ENCODE results near the gene HLA-DPA1.
"Not testable (repeated sequence)": the region's sequence is repeated elsewhere in the genome, so short reads cannot be mapped to it uniquely, and the experiment has no call there.

Gene HLA-DPA1

GRCh38 chr6:33104887-33105286 lies 31.4 kb upstream of the HLA-DPA1 start:
- no peaks in the 10 kb centered on the region for H3K36me3 Mint-ChIP-seq (ENCODE audit: low read depth)
- H3K27ac Mint-ChIP-seq, result peak overlapping the region; percentile 5
- no peak overlapping the region for H3K4me3 Mint-ChIP-seq
- no peaks in the 10 kb centered on the region for H3K4me1 Mint-ChIP-seq (ENCODE audit: low read depth)
- peaks cover 43% of the 10 kb centered on the region for H3K27me3 Mint-ChIP-seq
- peaks cover 22% of the 10 kb centered on the region for H3K9me3 Mint-ChIP-seq

GRCh38 chr6:33103776-33104175 lies 30.3 kb upstream of the HLA-DPA1 start:
- no peaks in the 10 kb centered on the region for H3K36me3 Mint-ChIP-seq (ENCODE audit: low read depth)
- no peak overlapping the region for H3K4me3 Mint-ChIP-seq
- H3K9me3 Mint-ChIP-seq, result peaks cover 30% of the 10 kb centered on the region
- peaks cover 38% of the 10 kb centered on the region for H3K27me3 Mint-ChIP-seq
- H3K27ac Mint-ChIP-seq, result no peak overlapping the region
- H3K4me1 Mint-ChIP-seq (ENCODE audit: low read depth), result no peaks in the 10 kb centered on the region

DNA sequence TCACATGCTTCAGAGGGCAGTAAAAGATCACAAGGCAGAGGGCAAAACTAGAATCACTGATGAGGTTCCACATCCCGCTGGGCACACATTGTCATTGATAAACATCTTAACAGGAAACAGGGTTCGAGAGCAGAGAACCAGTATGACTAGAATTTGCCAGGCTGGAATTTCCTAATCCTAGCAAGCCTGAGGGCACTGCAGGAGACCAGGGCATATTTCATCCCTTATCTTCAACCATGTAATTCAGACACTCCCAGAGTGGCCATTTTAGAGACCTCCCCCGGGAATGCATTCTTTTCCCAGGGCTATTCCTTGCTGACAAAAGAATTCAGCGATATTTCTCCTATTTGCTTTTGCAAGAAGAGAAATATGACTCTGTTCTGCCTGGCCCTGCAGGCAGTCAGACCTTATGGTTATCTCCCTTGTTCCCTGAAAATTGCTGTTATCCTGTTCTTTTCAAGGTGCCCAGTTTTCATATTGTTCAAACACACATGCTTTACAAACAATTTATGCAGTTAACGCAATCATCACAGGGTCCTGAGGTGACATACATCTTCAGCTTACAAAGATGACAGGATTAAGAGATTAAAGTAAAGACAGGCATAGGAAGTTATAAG lies 27.8 kb upstream of the HLA-DPA1 start:
- Mint-ChIP-seq H3K9me3 (peaks cover 34% of the 10 kb centered on the region), H3K27me3 (peaks cover 30% of the 10 kb centered on the region)
- H3K4me3 Mint-ChIP-seq; H3K36me3 Mint-ChIP-seq (ENCODE audit: low read depth); H3K4me1 Mint-ChIP-seq (ENCODE audit: low read depth); H3K27ac Mint-ChIP-seq: not testable (repeated sequence)

DNA sequence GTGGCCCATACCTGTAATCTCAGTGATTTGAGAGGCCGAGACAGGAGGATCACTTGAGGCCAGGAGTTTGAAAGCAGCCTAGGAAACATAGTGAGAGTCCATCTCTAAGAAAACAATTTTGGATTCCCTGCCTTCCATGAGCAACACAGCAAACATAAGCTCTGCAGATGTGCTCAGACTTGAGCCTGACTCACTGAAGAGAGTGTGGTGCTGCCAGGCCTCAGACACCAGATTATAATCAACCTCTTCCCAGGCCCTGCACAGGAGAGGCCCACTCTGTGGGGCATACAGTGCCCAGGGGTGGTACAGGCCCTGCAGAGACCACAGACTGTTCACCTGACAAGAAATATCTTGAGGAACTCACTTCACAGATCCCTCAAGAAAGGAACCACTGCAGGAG lies 22.2 kb upstream of the HLA-DPA1 start:
- Mint-ChIP-seq H3K36me3 (ENCODE audit: low read depth) (no peaks in the 10 kb centered on the region), H3K9me3 (peaks cover 20% of the 10 kb centered on the region), H3K4me3 (no peak overlapping the region), H3K4me1 (ENCODE audit: low read depth) (no peaks in the 10 kb centered on the region), H3K27me3 (peaks cover 25% of the 10 kb centered on the region), H3K27ac (no peak overlapping the region)

DNA sequence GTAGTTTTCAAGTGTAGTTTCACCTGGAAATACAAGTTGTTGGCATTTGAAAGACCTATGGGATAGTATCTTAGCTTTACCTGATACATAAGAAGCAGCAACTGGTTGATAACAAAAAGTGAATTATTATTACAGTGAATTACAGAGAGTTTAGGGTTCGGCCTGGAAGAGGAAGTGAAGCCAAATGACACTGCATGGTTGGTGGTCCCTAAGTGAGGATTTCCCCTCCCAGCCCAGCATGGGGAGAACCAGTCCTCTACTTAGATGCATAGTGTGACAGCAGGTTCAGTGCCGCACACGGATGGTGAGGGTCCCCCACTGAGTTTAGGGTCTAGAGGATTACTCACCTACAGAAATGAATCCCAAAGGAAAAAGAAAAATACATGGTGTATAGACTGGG lies 20.4 kb upstream of the HLA-DPA1 start:
- Mint-ChIP-seq H3K36me3 (ENCODE audit: low read depth) (no peaks in the 10 kb centered on the region), H3K4me3 (no peak overlapping the region), H3K4me1 (ENCODE audit: low read depth) (no peaks in the 10 kb centered on the region), H3K9me3 (peaks cover 4% of the 10 kb centered on the region), H3K27ac (no peak overlapping the region), H3K27me3 (peaks cover 21% of the 10 kb centered on the region)

- H3K4me1 Mint-ChIP-seq (ENCODE audit: low read depth), result no peaks in the 10 kb centered on the region
- H3K36me3 Mint-ChIP-seq (ENCODE audit: low read depth), result no peaks in the 10 kb centered on the region
- no peaks in the 10 kb centered on the region for H3K9me3 Mint-ChIP-seq
- no peak overlapping the region for H3K4me3 Mint-ChIP-seq
- H3K27me3 Mint-ChIP-seq, result peaks cover 10% of the 10 kb centered on the region
- no peak overlapping the region for H3K27ac Mint-ChIP-seq
Measured at GRCh38 chr6:33092385-33092784, 18.9 kb upstream of the HLA-DPA1 start.

DNA sequence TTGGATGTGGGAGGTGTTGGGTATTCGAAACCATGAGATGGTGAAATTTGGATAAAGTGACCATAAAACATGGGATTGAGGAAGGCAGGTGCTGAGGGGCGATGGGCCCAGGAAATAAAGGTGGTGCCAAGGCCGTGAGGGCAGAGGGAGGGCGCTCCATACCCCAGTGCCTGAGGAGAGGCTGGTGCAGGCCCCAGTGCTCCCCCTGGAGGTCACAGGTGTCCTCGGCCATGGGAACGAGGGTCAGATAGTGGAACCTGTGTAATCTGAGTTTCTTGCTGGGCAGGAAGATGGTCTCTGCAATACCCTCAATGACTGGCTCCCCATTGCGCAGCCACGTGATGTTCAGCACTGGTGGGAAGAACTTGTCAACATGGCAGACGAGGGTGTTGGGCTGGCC lies 18.5 kb upstream of the HLA-DPA1 start:
- Mint-ChIP-seq H3K27me3 (peaks cover 10% of the 10 kb centered on the region), H3K36me3 (ENCODE audit: low read depth) (no peaks in the 10 kb centered on the region), H3K4me1 (ENCODE audit: low read depth) (no peaks in the 10 kb centered on the region), H3K4me3 (no peak overlapping the region), H3K9me3 (no peaks in the 10 kb centered on the region), H3K27ac (no peak overlapping the region)

DNA sequence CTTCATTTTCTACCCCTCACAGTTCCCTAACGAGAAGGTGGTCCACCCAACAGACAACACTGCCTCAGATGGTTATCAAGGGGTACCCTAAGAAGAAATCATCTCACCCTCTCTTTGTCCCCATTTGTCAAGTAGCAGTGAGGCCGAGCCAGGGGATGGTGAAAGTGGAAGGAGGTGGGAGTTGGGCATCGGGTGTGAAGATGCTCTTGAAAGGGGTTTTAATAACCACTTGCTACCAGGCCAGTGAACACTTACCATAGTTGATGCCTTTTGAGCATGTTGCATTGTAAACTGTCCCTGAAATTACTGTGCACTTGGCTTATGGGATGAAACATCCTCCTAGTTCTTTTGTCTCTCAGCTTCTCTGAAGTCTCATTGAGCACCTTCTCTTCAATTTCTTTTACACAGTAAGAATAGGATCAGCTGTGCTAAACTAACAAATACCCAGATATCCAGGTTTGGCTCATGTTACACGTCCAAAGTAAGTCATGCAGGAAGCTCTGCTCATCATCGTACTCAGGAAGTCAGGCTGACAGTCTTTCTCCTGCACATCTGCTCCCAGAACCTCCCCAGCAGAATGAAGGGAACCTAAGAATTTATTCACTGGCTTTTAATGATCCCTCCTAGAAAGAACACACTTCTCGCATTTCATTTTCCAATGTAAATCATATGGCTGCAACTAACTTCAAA lies 15.6 kb upstream of the HLA-DPA1 start:
- Mint-ChIP-seq H3K27me3 (no peaks in the 10 kb centered on the region), H3K4me1 (ENCODE audit: low read depth) (no peaks in the 10 kb centered on the region), H3K36me3 (ENCODE audit: low read depth) (peaks cover 5% of the 10 kb centered on the region), H3K27ac (no peak overlapping the region), H3K4me3 (no peak overlapping the region), H3K9me3 (no peaks in the 10 kb centered on the region)

- H3K27me3 Mint-ChIP-seq, result no peaks in the 10 kb centered on the region
- no peaks in the 10 kb centered on the region for H3K4me1 Mint-ChIP-seq (ENCODE audit: low read depth)
- no peak overlapping the region for H3K27ac Mint-ChIP-seq
- H3K4me3 Mint-ChIP-seq, result no peak overlapping the region
- H3K9me3 Mint-ChIP-seq, result no peaks in the 10 kb centered on the region
- peaks cover 5% of the 10 kb centered on the region for H3K36me3 Mint-ChIP-seq (ENCODE audit: low read depth)
Measured at GRCh38 chr6:33088258-33088930, 14.9 kb upstream of the HLA-DPA1 start.

DNA sequence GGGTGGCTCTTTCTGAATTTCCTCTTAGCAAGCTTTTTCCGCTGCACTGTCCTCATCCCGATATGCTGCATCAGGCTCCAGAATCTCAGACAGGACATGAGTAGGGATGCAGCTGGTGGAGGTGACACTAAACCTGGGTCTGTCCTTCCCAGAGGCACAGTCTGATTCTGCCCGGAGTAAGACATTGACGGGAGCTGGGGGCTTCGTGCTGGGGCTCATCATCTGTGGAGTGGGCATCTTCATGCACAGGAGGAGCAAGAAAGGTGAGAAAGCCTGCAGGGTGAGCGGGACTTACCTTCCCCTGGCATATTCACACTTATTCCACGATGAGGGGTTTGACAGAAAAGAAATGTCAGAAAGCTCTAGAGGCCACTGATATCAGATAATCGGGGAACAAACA lies 12.2 kb upstream of the HLA-DPA1 start:
- Mint-ChIP-seq H3K9me3 (no peaks in the 10 kb centered on the region), H3K4me1 (ENCODE audit: low read depth) (peaks cover 8% of the 10 kb centered on the region), H3K27ac (no peak overlapping the region), H3K36me3 (ENCODE audit: low read depth) (peaks cover 5% of the 10 kb centered on the region), H3K27me3 (no peaks in the 10 kb centered on the region), H3K4me3 (no peak overlapping the region)

DNA sequence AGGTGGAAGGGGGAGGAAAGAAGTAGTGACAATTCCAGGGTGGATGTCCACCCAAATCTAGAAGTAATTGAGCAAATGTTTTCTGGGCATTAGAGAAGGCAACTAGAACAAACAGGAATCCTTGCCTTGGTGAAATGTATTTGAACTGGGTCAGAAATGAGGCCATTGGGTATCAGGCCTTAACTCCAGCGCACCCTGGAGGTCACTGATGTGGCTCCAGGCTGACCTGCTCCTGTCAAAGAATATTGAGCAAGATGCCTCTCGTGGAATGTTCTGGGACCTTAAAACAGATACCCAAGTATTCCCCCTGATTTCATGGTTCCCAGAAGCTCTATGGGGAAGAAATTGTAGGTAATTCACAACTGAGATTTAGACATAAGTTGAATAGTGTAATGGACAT lies 9.3 kb upstream of the HLA-DPA1 start:
- Mint-ChIP-seq H3K27ac (no peak overlapping the region), H3K4me3 (no peak overlapping the region)

DNA sequence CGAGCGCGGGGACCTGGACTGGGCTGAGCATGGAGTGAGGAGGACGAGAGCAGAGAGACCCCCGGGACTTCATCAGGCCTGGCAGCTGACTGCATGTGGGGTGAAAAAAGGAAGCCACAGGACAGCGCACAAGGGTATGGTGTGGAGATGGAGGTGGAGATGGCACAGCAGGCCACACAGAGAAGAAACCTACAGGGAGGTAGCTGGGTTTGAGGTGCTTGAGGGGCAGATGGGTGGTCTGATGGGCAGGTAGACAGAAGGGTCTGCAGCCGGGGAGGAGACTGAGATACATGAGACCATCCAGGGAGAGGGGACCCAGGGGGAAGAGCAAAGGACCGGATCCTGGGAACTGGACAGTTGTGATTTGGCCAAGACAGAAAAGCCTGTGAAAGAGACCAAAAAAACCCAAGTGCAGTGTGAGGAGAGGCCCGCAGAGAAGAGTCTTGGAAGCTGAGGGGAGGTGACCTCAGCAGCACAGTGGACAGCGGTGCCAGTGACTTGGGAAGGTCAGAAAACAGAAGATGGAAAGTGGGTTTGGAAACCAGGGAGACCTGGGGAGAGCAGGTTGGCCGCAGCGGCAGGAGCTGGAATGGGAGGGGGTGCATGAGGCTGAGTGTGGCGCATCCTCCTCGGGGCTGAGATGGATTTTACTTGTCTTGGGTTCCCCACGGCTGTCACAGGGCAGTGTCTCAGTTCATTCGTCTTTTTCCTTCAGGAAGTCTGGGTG lies 7.8 kb upstream of the HLA-DPA1 start:
- peak overlapping the region; percentile 50 for H3K4me3 Mint-ChIP-seq

More for the DNA sequence above, 9.3 kb upstream of the HLA-DPA1 start:
- no peaks in the 10 kb centered on the region for H3K9me3 Mint-ChIP-seq
- peaks cover 25% of the 10 kb centered on the region for H3K4me1 Mint-ChIP-seq (ENCODE audit: low read depth)
- no peaks in the 10 kb centered on the region for H3K27me3 Mint-ChIP-seq
- H3K36me3 Mint-ChIP-seq (ENCODE audit: low read depth), result peaks cover 5% of the 10 kb centered on the region

DNA sequence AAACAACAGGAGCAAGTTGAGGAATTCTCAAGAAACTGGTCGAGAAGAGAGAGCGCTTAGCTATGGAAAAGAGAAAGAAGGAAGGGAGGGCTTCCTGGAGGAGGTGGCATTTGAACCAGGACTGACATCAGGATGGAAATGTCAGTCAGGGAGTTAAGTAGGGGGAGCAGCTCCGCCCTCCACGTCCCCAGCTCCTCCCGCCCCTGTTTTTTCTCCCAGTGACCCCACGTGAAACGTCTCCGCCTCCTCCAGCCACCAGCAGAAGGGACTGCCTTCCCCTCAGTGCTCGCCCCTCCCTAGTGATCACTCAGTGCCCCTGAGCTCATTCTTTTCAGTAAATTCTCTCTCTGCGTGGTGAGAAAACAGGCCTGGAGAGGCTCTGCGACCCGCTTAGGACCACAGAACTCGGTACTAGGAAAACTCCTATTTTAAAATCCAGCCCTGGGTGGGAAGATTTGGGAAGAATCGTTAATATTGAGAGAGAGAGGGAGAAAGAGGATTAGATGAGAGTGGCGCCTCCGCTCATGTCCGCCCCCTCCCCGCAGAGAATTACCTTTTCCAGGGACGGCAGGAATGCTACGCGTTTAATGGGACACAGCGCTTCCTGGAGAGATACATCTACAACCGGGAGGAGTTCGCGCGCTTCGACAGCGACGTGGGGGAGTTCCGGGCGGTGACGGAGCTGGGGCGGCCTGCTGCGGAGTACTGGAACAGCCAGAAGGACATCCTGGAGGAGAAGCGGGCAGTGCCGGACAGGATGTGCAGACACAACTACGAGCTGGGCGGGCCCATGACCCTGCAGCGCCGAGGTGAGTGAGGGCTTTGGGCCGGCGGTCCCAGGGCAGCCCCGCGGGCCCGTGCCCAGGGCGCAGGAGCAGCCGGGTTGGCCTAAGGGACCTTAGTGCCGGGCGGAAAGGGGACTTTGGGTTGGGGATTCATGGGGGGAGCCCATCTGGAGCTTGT lies 7.0 kb upstream of the HLA-DPA1 start:
- peaks cover 5% of the 10 kb centered on the region for H3K36me3 Mint-ChIP-seq (ENCODE audit: low read depth)
- H3K27me3 Mint-ChIP-seq, result no peaks in the 10 kb centered on the region
- peaks cover 46% of the 10 kb centered on the region for H3K4me1 Mint-ChIP-seq (ENCODE audit: low read depth)
- H3K4me3 Mint-ChIP-seq, result peak overlapping the region; percentile 66
- peak overlapping the region; percentile 56 for H3K27ac Mint-ChIP-seq
- H3K9me3 Mint-ChIP-seq, result no peaks in the 10 kb centered on the region

More for the DNA sequence above, 7.8 kb upstream of the HLA-DPA1 start:
- H3K9me3 Mint-ChIP-seq, result no peaks in the 10 kb centered on the region
- peaks cover 5% of the 10 kb centered on the region for H3K36me3 Mint-ChIP-seq (ENCODE audit: low read depth)
- H3K4me1 Mint-ChIP-seq (ENCODE audit: low read depth), result peaks cover 37% of the 10 kb centered on the region
- no peaks in the 10 kb centered on the region for H3K27me3 Mint-ChIP-seq
- H3K27ac Mint-ChIP-seq, result peak overlapping the region; percentile 18

DNA sequence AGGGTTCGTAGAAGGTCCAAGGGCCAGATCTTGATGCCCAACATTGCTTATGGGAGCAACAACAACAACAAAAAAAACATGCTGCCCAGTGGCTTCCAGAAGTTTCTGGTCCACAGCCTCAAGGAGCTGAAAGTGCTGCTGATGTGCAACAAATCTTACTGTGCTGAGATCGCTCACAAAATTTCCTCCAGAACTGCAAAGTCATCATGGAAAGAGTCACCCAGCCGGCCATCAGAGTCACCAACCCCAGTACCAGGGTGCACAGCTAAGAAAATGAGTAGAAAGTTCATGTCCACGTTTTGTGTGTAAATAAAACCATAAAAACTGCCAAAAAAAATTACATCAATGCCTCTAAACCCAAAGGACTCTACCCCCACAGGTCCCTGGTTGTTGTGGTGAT lies 6.1 kb upstream of the HLA-DPA1 start:
- no peak overlapping the region for H3K27ac Mint-ChIP-seq
- H3K4me3 Mint-ChIP-seq, result peak overlapping the region; percentile 18
- no peaks in the 10 kb centered on the region for H3K27me3 Mint-ChIP-seq
- peaks cover 51% of the 10 kb centered on the region for H3K4me1 Mint-ChIP-seq (ENCODE audit: low read depth)
- peaks cover 5% of the 10 kb centered on the region for H3K36me3 Mint-ChIP-seq (ENCODE audit: low read depth)
- H3K9me3 Mint-ChIP-seq, result no peaks in the 10 kb centered on the region

Data from stimulated activated naive CD8-positive, alpha-beta T cell treated with anti-CD3 and anti-CD28 coated beads, Interleukin-15, Interleukin-2, amounts not matched to agents 100 ng/mL and 50 ng/mL, for 24 hours (primary cell).